ENCODE data around the gene CDC6.

- TF ChIP-seq CTCF (IDR thresholded peaks at IDR 0.05) (peak in 2 of 4 experiments; percentile 23 to 30), EP300 (IDR thresholded peaks at IDR 0.05) (no peak), POLR2A (IDR thresholded peaks at IDR 0.05) (peak; percentile 58 to 69)
Measured at GRCh38 chr17:40340880-40341807, 53.5 kb downstream of the CDC6 start.

All from gastroesophageal sphincter (tissue), 3 donors.